H1 (cell line): Measurements from ENCODE around the gene MRPL36. TPM values are rescaled to one million over a fixed set of nuclear protein-coding genes. Genes with fewer than 3 reads are reported as not detected.
"Not testable (repeated sequence)": the region's sequence is repeated elsewhere in the genome, so short reads cannot be mapped to it uniquely, and the experiment has no call there.

Experiments
- CTCF ChIA-PET: fragments of 300-600 bp; sonication (Branson Sonifier 250); formaldehyde crosslinking; loops from one replicate; lab custom pipeline; 2021; ENCODE audit not compliant: partially characterized antibody; lab: Charles Lee
- POLR2A ChIA-PET: fragments of 300-600 bp; sonication (Branson Sonifier 250); formaldehyde crosslinking; loops from one replicate; lab custom pipeline; 2021; ENCODE audit warnings: inconsistent platforms; ENCODE audit not compliant: partially characterized antibody; lab: Charles Lee
- DNase-seq, 2 experiments: peaks; one replicate each; pipeline versions ENCODE4 v3.0.0 to v3.0.0-alpha.2; 2010 to 2022; ENCODE audit warnings: low spot score in 2 of 2, low read depth in 1 of 2, mixed read lengths in 1 of 2
- FAIRE-seq: peaks from 2 replicates; lab custom pipeline; 2011; peaks lifted over from hg19 to GRCh38; lab: Jason Lieb, UNC
- H2AFZ ChIP-seq: 2 replicates; pipeline ENCODE4 v1.8.1; 2012; ENCODE audit warnings: low read length, inconsistent platforms
- H2AK5ac ChIP-seq: 2 replicates; pipeline ENCODE4 v1.6.1; 2013; ENCODE audit warnings: low read depth, low read length
- H2BK120ac ChIP-seq: replicated peaks from 2 replicates; pipeline ENCODE3; 2013; ENCODE audit warnings: low read depth, low read length, inconsistent platforms
- H2BK12ac ChIP-seq: 2 replicates; pipeline ENCODE4 v1.6.1; 2013; ENCODE audit warnings: low read depth, low read length
- H2BK15ac ChIP-seq: 2 replicates; pipeline ENCODE4 v1.6.1; 2013; ENCODE audit warnings: low read length
- H2BK20ac ChIP-seq: 2 replicates; pipeline ENCODE4 v1.6.1; 2013; ENCODE audit warnings: low read length
- H2BK5ac ChIP-seq: 2 replicates; pipeline ENCODE4 v1.6.1; 2013; ENCODE audit warnings: low read depth, low read length
- H3K14ac ChIP-seq: 2 replicates; pipeline ENCODE4 v1.6.1; 2013; ENCODE audit warnings: inconsistent platforms; ENCODE audit not compliant: insufficient read length
- H3K18ac ChIP-seq: 2 replicates; pipeline ENCODE4 v1.6.1; 2013; ENCODE audit warnings: low read length; ENCODE audit errors: extremely low read depth
- H3K23ac ChIP-seq: 2 replicates; pipeline ENCODE4 v1.6.1; 2013; ENCODE audit warnings: inconsistent platforms; ENCODE audit not compliant: insufficient read length
- H3K23me2 ChIP-seq: 2 replicates; pipeline ENCODE4 v1.6.1; 2013; ENCODE audit warnings: low read depth, low read length
- H3K27ac ChIP-seq: 2 replicates; pipeline ENCODE4 v1.6.1; 2011; ENCODE audit warnings: low read depth, low read length, inconsistent platforms
- H3K27me3 ChIP-seq, 4 experiments: replicated peaks in 1 of 4; 1 replicate in 1 of 4; 2 replicates in 3 of 4; pipeline versions ENCODE4 v1.6.1 to v1.8.1; 2011 to 2013; ENCODE audit warnings: low read length in 3 of 4, mild to moderate bottlenecking in 3 of 4, inconsistent platforms in 2 of 4, mixed read lengths in 2 of 4, moderate library complexity in 1 of 4; ENCODE audit not compliant: control insufficient read depth in 3 of 4, insufficient read depth in 3 of 4; ENCODE audit errors: extremely low read depth in 1 of 4
- H3K36me3 ChIP-seq, 4 experiments: 2 replicates each; pipeline versions ENCODE4 v1.6.1 to v1.8.1; 2011 to 2013; ENCODE audit warnings: mild to moderate bottlenecking in 4 of 4, low read length in 3 of 4, moderate library complexity in 2 of 4, control low read depth in 1 of 4, inconsistent platforms in 1 of 4; ENCODE audit not compliant: insufficient read depth in 4 of 4, control insufficient read depth in 2 of 4
- H3K4ac ChIP-seq: replicated peaks from 2 replicates; pipeline ENCODE3; 2013; ENCODE audit warnings: low read length, low read depth, mixed read lengths, inconsistent platforms; ENCODE audit not compliant: insufficient read length
- H3K4me1 ChIP-seq, 4 experiments: replicated peaks in 1 of 4; 1 replicate in 1 of 4; 2 replicates in 3 of 4; pipeline versions ENCODE4 v1.6.1 to v1.8.1; 2011 to 2013; ENCODE audit warnings: low read length in 3 of 4, inconsistent platforms in 2 of 4, mixed read lengths in 1 of 4; ENCODE audit not compliant: insufficient read depth in 4 of 4, control insufficient read depth in 3 of 4
- H3K4me2 ChIP-seq, 2 experiments: 2 replicates each; pipeline versions ENCODE4 v1.6.1 to v1.8.1; 2011 to 2013; ENCODE audit warnings: low read depth in 2 of 2, low read length in 2 of 2, control low read depth in 1 of 2, inconsistent platforms in 1 of 2, mild to moderate bottlenecking in 1 of 2; ENCODE audit not compliant: insufficient read depth in 1 of 2
- H3K4me3 ChIP-seq, 4 experiments: fragments of 200-600, 300-600 bp in 1 of 4; sonication (generic), shearing (Covaris generic), sonication (Bioruptor Twin) in 1 of 4; 2 replicates each; pipeline versions ENCODE4 v1.5.1 to v1.8.1; 2011 to 2016; ENCODE audit warnings: low read length in 4 of 4, low read depth in 3 of 4, control low read depth in 2 of 4, inconsistent platforms in 2 of 4, mild to moderate bottlenecking in 2 of 4, mixed read lengths in 1 of 4, moderate library complexity in 1 of 4; ENCODE audit not compliant: insufficient read depth in 2 of 4; ENCODE audit errors: extremely low read depth in 1 of 4
- H3K56ac ChIP-seq: replicated peaks from 2 replicates; pipeline ENCODE3; 2013; ENCODE audit warnings: low read depth, mild to moderate bottlenecking, mixed read lengths, low read length, inconsistent platforms; ENCODE audit not compliant: insufficient read length
- H3K79me1 ChIP-seq: 2 replicates; pipeline ENCODE4 v1.6.1; 2013; ENCODE audit warnings: low read depth, low read length, control low read depth
- H3K79me2 ChIP-seq, 2 experiments: 2 replicates each; pipeline versions ENCODE4 v1.6.1 to v1.8.1; 2012 to 2013; ENCODE audit warnings: low read length in 2 of 2, mild to moderate bottlenecking in 2 of 2, inconsistent platforms in 1 of 2; ENCODE audit not compliant: insufficient read depth in 2 of 2, control insufficient read depth in 1 of 2
- H3K9ac ChIP-seq, 4 experiments: replicated peaks in 1 of 4; 1 replicate in 1 of 4; 2 replicates in 3 of 4; pipeline versions ENCODE4 v1.6.1 to v1.8.1; 2011 to 2013; ENCODE audit warnings: low read depth in 3 of 4, low read length in 3 of 4, control low read depth in 2 of 4, mild to moderate bottlenecking in 2 of 4, moderate library complexity in 2 of 4, inconsistent platforms in 1 of 4; ENCODE audit errors: extremely low read depth in 1 of 4
- H3K9me3 ChIP-seq, 2 experiments: 2 replicates each; pipeline versions ENCODE4 v1.6.1 to v1.8.1; 2012 to 2013; ENCODE audit warnings: mild to moderate bottlenecking in 2 of 2, moderate library complexity in 2 of 2, control low read depth in 1 of 2, inconsistent platforms in 1 of 2, low read depth in 1 of 2, low read length in 1 of 2, mixed read lengths in 1 of 2; ENCODE audit not compliant: insufficient read depth in 2 of 2
- H4K20me1 ChIP-seq, 2 experiments: replicated peaks in 1 of 2; 2 replicates each; pipeline versions ENCODE3 to v1.8.1; 2011 to 2013; ENCODE audit warnings: inconsistent platforms in 2 of 2, low read length in 2 of 2, mild to moderate bottlenecking in 1 of 2; ENCODE audit not compliant: insufficient read depth in 2 of 2, control insufficient read depth in 1 of 2
- H4K5ac ChIP-seq: 2 replicates; pipeline ENCODE4 v1.6.1; 2013; ENCODE audit warnings: low read length, low read depth, mixed read lengths, inconsistent platforms; ENCODE audit not compliant: insufficient read length
- H4K8ac ChIP-seq: 2 replicates; pipeline ENCODE4 v1.8.0; 2013; ENCODE audit warnings: mild to moderate bottlenecking, moderate library complexity, low read length, inconsistent platforms; ENCODE audit not compliant: insufficient read depth; ENCODE audit errors: extremely low read depth
- H4K91ac ChIP-seq: replicated peaks from 2 replicates; pipeline ENCODE3; 2013; ENCODE audit warnings: low read length, mixed read lengths, inconsistent platforms; ENCODE audit not compliant: insufficient read length
- WGBS, 2 experiments: shearing (Covaris generic) in 1 of 2; methylation state at CpG; one replicate each; pipeline versions ENCODE4 v1.1.6 to v1.1.7; 2013 to 2015; ENCODE audit warnings: low lambda C conversion rate in 2 of 2, mixed read lengths in 2 of 2, inconsistent platforms in 1 of 2, low coverage in 1 of 2, missing lambda C conversion rate in 1 of 2; ENCODE audit not compliant: insufficient replicate concordance in 2 of 2, insufficient coverage in 1 of 2, insufficient read length in 1 of 2; ENCODE audit errors: extremely low coverage in 1 of 2, missing lambda C conversion rate in 1 of 2; 5-methylcytosine and 5-hydroxymethylcytosine counted together
- polyA plus RNA-seq, 7 experiments: library from polyadenylated mRNA; depleted of rRNA in 3 of 7; stranded (reverse) in 5 of 7; unstranded in 2 of 7; fragments of >200 nt in 5 of 7; fragments of 200-250 nt in 2 of 7; gene quantifications; 1 replicate in 5 of 7; 2 replicates in 1 of 7; 4 replicates in 1 of 7; pipeline versions ENCODE4 v1.2.1 to v1.2.3, GENCODE V29; 2011 to 2013; ENCODE audit warnings: missing spikeins in 2 of 7, mixed read lengths in 2 of 7
- total RNA-seq: library from RNA; stranded (reverse); fragmentation: NEBNext Ultra II Directional; extraction: Animal tissue kit (Norgen Biotek cat#: 25700); gene quantifications from 2 replicates; pipeline ENCODE4 v1.2.1, GENCODE V29; 2021

The MRPL36 gene
- total and polyA plus RNA-seq, 2 of the 8 experiments (the other 6 are each of a cell fraction or from before 2014, with no cell fraction given), result 56.3 to 81.5 TPM

DNA sequence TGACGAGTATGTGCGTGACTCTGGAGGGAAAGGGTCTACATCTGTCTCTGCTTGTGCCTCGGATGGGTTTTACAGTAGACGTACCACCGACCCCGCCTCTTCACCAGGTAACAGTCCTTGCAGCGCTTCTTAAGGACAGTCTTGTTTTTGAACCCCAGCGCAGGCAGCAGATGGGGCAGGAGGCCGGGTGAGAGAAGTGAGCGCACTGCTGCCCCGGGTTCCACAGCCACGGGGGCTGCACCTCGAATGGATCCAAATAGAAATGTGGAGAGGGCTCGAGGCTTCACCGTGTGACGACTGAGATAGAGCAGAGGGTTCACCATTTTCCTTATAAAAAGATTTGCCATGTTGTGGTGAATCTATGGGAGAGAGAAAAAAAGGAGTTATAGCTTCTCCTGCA, 1.0 kb downstream of the MRPL36 start:
- 94% methylated on average over 16 of the region's 16 CpGs; no CpG with 5 or more reads in 1 of the 2 experiments for WGBS, 2 experiments
- H3K23me2 ChIP-seq, result peaks cover 17% of the 10 kb centered on the region
- not testable (repeated sequence) for DNase-seq, H3K56ac ChIP-seq, H3K27me3 ChIP-seq, H3K4me1 ChIP-seq, H3K14ac ChIP-seq, H2AFZ ChIP-seq, H4K8ac ChIP-seq, H2BK120ac ChIP-seq, H4K5ac ChIP-seq, FAIRE-seq, H3K9me3 ChIP-seq, H2AK5ac ChIP-seq, H3K27ac ChIP-seq, H2BK15ac ChIP-seq, H2BK5ac ChIP-seq, H2BK12ac ChIP-seq, H3K23ac ChIP-seq, H4K91ac ChIP-seq, H2BK20ac ChIP-seq, H3K4ac ChIP-seq, H3K18ac ChIP-seq
- peak overlapping the region; percentile 73 to 94 (median 90); a peak in 6 of 8 replicates for H3K4me3 ChIP-seq
- ChIA-PET CTCF (interaction anchor here (0.6 to 1.4 kb wide), 4 partner anchors 35 to 359 kb away, joined by 3 to 4 read pairs (median 3); no protein-coding TSS in a partner anchor), POLR2A (interaction anchor here (0.6 to 1.2 kb wide), 4 partner anchors 8 to 98 kb away, joined by 3 to 5 read pairs (median 3); no protein-coding TSS in a partner anchor)
- peak overlapping the region; percentile 88 to 97 for H3K4me2 ChIP-seq
- peaks cover 13% of the 10 kb centered on the region for H3K79me1 ChIP-seq
- H3K79me2 ChIP-seq, result peaks cover 7 to 46% of the 10 kb centered on the region in 2 experiments
- H3K9ac ChIP-seq, result peak overlapping the region in 3 of 4 experiments; percentile 63 to 86 (median 72); a peak in 4 of 7 replicates
- H4K20me1 ChIP-seq, result peaks cover 11 to 16% of the 10 kb centered on the region in 2 experiments
- peaks cover 21 to 36% (median 27%) of the 10 kb centered on the region in 4 experiments for H3K36me3 ChIP-seq
